H4 (cell line): ENCODE measurements around the gene PTPRD. TPM values are rescaled to one million over a fixed set of nuclear protein-coding genes. Genes with fewer than 3 reads are reported as not detected.

ENCODE experiments used
- DNase-seq: peaks from one replicate; pipeline ENCODE4 v3.0.0-alpha.2; 2015; ENCODE audit warnings: low spot score
- total RNA-seq: library from RNA; depleted of rRNA; stranded (reverse); fragments of >200 nt; shearing (Covaris generic); gene quantifications from 2 replicates; pipeline ENCODE4 v1.2.3, GENCODE V29; 2014

The PTPRD gene
- total RNA-seq, 1 experiment from 2014 or later: 3.8 TPM

- no peak for DNase-seq
These were observed 2174.9 kb downstream of the PTPRD start for GRCh38 chr9:8437876-8438275.

GRCh38 chr9:8437259-8437658 is 2175.5 kb downstream of the PTPRD start:
- DNase-seq: no peak

- DNase-seq: no peak
These were observed 2176.0 kb downstream of the PTPRD start for GRCh38 chr9:8436786-8437185.

- DNase-seq: no peak
These were observed 2178.2 kb downstream of the PTPRD start for GRCh38 chr9:8434621-8435020.

- DNase-seq: no peak
These were observed 2180.6 kb downstream of the PTPRD start for GRCh38 chr9:8432224-8432623.

- DNase-seq: no peak
These were observed 2181.3 kb downstream of the PTPRD start for GRCh38 chr9:8431505-8431904.

- no peak for DNase-seq
These were observed 2181.9 kb downstream of the PTPRD start for GRCh38 chr9:8430945-8431344.

- no peak for DNase-seq
These were observed 2183.0 kb downstream of the PTPRD start for GRCh38 chr9:8429768-8430167.

- DNase-seq: no peak
These were observed 2183.6 kb downstream of the PTPRD start for GRCh38 chr9:8429157-8429556.

- DNase-seq: no peak
These were observed 2184.4 kb downstream of the PTPRD start for GRCh38 chr9:8428389-8428788.

- no peak for DNase-seq
These were observed 2187.9 kb downstream of the PTPRD start for GRCh38 chr9:8424786-8425410.

GRCh38 chr9:8420416-8420815 is 2192.4 kb downstream of the PTPRD start:
- no peak for DNase-seq

GRCh38 chr9:8419596-8420275 is 2193.1 kb downstream of the PTPRD start:
- no peak for DNase-seq

GRCh38 chr9:8417341-8417740 is 2195.5 kb downstream of the PTPRD start:
- no peak for DNase-seq

- no peak for DNase-seq
These were observed 2200.5 kb downstream of the PTPRD start for GRCh38 chr9:8412327-8412726.

- DNase-seq: no peak
These were observed 2204.1 kb downstream of the PTPRD start for GRCh38 chr9:8408575-8409190.

GRCh38 chr9:8401961-8402705 is 2210.7 kb downstream of the PTPRD start:
- DNase-seq: no peak

- DNase-seq: no peak
These were observed 2212.4 kb downstream of the PTPRD start for GRCh38 chr9:8400378-8400777.

- DNase-seq: no peak
These were observed 2217.8 kb downstream of the PTPRD start for GRCh38 chr9:8395022-8395421.

GRCh38 chr9:8394341-8394740 is 2218.5 kb downstream of the PTPRD start:
- DNase-seq: no peak

- DNase-seq: no peak
These were observed 2219.9 kb downstream of the PTPRD start for GRCh38 chr9:8392866-8393265.

- DNase-seq: no peak
These were observed 2221.2 kb downstream of the PTPRD start for GRCh38 chr9:8391566-8391965.

- no peak for DNase-seq
These were observed 2221.7 kb downstream of the PTPRD start for GRCh38 chr9:8391132-8391531.
